GM20000 (cell line): ENCODE results near the gene UBE2D3.

ENCODE experiments used
- DNase-seq: peaks from one replicate; pipeline ENCODE4 v3.0.0; 2012; ENCODE audit warnings: low spot score
- TF ChIP-seq, protein P1 (sequence below): IDR thresholded peaks from 2 replicates; pipeline ENCODE4 v1.5.1; 2012; ENCODE audit warnings: mild to moderate bottlenecking, control low read depth; ENCODE audit errors: extremely low read depth, missing control alignments

The UBE2D3 gene

DNA sequence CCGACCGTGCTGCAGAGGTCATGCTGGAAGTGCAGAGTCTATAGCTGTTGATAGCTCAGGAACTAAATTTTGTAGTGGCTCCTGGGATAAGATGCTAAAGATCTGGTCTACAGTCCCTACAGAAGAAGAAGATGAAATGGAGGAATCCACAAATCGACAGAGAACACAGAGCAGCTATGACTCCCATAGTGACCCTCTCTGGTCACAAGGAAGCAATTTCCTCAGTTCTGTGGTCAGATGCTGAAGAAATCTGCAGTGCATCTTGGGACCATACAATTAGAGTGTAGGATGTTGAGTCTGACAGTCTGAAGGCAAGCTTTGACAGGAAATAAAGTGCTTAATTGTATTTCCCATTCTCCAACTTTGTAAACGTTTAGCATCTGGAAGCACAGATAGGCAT, 75.4 kb downstream of the UBE2D3 start:
- TF ChIP-seq, protein P1, sequence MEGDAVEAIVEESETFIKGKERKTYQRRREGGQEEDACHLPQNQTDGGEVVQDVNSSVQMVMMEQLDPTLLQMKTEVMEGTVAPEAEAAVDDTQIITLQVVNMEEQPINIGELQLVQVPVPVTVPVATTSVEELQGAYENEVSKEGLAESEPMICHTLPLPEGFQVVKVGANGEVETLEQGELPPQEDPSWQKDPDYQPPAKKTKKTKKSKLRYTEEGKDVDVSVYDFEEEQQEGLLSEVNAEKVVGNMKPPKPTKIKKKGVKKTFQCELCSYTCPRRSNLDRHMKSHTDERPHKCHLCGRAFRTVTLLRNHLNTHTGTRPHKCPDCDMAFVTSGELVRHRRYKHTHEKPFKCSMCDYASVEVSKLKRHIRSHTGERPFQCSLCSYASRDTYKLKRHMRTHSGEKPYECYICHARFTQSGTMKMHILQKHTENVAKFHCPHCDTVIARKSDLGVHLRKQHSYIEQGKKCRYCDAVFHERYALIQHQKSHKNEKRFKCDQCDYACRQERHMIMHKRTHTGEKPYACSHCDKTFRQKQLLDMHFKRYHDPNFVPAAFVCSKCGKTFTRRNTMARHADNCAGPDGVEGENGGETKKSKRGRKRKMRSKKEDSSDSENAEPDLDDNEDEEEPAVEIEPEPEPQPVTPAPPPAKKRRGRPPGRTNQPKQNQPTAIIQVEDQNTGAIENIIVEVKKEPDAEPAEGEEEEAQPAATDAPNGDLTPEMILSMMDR: no peak
- no peak for DNase-seq
